GM12878 (cell line): ENCODE data around the gene RAB13. TPM values are rescaled to one million over a fixed set of nuclear protein-coding genes. Genes with fewer than 3 reads are reported as not detected.

Experiments
- ETV6 ChIP-seq, 2 experiments: fragments of 450-650 bp in 1 of 2; IDR thresholded peaks in 1 of 2; conservative IDR thresholded peaks in 1 of 2; 2 replicates each; pipeline ENCODE4 v1.6.1; 2014; ENCODE audit warnings: antibody characterized with exemption in 1 of 2, borderline replicate concordance in 1 of 2, low read depth in 1 of 2, mild to moderate bottlenecking in 1 of 2, moderate library complexity in 1 of 2
- EZH2 ChIP-seq: IDR thresholded peaks from 2 replicates; pipeline ENCODE4 v1.6.1; 2012; ENCODE audit warnings: low read depth, mild to moderate bottlenecking, control low read depth, inconsistent platforms, low read length, borderline replicate concordance; ENCODE audit not compliant: control insufficient read depth
- HDGF ChIP-seq: fragments of 450-650 bp; IDR thresholded peaks from 2 replicates; pipeline ENCODE4 v1.6.1; 2016; ENCODE audit warnings: antibody characterized with exemption
- IRF4 ChIP-seq: IDR thresholded peaks from 2 replicates; pipeline ENCODE4 v1.6.1; 2011; ENCODE audit warnings: low read depth, low read length
- JUND ChIP-seq: IDR thresholded peaks from 2 replicates; pipeline ENCODE4 v1.6.1; 2012; ENCODE audit warnings: low read depth, mild to moderate bottlenecking, low read length, improper control_type of control experiment, moderate library complexity
- MTA2 ChIP-seq: fragments of 450-650 bp; IDR thresholded peaks from 2 replicates; pipeline ENCODE4 v1.6.1; 2016; ENCODE audit warnings: low read depth, mild to moderate bottlenecking, moderate library complexity
- MYC ChIP-seq: IDR thresholded peaks from 2 replicates; pipeline ENCODE4 v1.6.1; 2011; ENCODE audit warnings: mild to moderate bottlenecking, low read length, moderate library complexity, inconsistent platforms; ENCODE audit not compliant: insufficient read depth, insufficient replicate concordance, insufficient read length, severe bottlenecking
- NR2F1 ChIP-seq: fragments of 450-650 bp; conservative IDR thresholded peaks from 2 replicates; pipeline ENCODE4 v1.6.1; 2017; ENCODE audit warnings: mild to moderate bottlenecking
- PML ChIP-seq: IDR thresholded peaks from 2 replicates; pipeline ENCODE4 v1.6.1; 2012; ENCODE audit warnings: low read length, inconsistent platforms
- POLR2AphosphoS5 ChIP-seq: IDR thresholded peaks from 2 replicates; pipeline ENCODE4 v1.6.1; 2011; ENCODE audit warnings: mild to moderate bottlenecking, low read length, inconsistent platforms
- SMAD5 ChIP-seq: IDR thresholded peaks from 2 replicates; pipeline ENCODE4 v1.6.1; 2016; ENCODE audit warnings: antibody characterized with exemption, low read depth
- SMARCA5 ChIP-seq: fragments of 450-650 bp; IDR thresholded peaks from 2 replicates; pipeline ENCODE4 v1.6.1; 2017; ENCODE audit warnings: mild to moderate bottlenecking
- SP1 ChIP-seq: IDR thresholded peaks from one replicate; pipeline ENCODE4 v1.6.1; 2011; ENCODE audit warnings: low read depth, low read length
- SPI1 ChIP-seq: IDR thresholded peaks from 2 replicates; pipeline ENCODE4 v1.6.1; 2011; ENCODE audit warnings: low read depth, mild to moderate bottlenecking, low read length, moderate library complexity, borderline replicate concordance; ENCODE audit not compliant: insufficient read depth
- STAT1 ChIP-seq: fragments of 450-650 bp; conservative IDR thresholded peaks from 2 replicates; pipeline ENCODE4 v1.6.1; 2014; ENCODE audit warnings: antibody characterized with exemption, mild to moderate bottlenecking
- SUPT20H ChIP-seq: IDR thresholded peaks from 2 replicates; pipeline ENCODE4 v1.6.1; 2011; ENCODE audit warnings: low read depth, mild to moderate bottlenecking, low read length, moderate library complexity, borderline replicate concordance; ENCODE audit not compliant: control insufficient read depth
- SUZ12 ChIP-seq: fragments of 200-600 bp; sonication (generic); IDR thresholded peaks from one replicate; pipeline ENCODE4 v1.6.1; 2018; ENCODE audit warnings: antibody characterized with exemption, mild to moderate bottlenecking; ENCODE audit not compliant: unreplicated experiment
- TAF1 ChIP-seq: IDR thresholded peaks from 2 replicates; pipeline ENCODE4 v1.6.1; 2011; ENCODE audit warnings: mild to moderate bottlenecking, low read depth, low read length, borderline replicate concordance
- WRNIP1 ChIP-seq: IDR thresholded peaks from 2 replicates; pipeline ENCODE4 v1.6.1; 2011; ENCODE audit warnings: low read depth, low read length, improper control_type of control experiment, borderline replicate concordance
- YY1 ChIP-seq: IDR thresholded peaks from 2 replicates; pipeline ENCODE4 v1.6.1; 2011; ENCODE audit warnings: low read depth, mild to moderate bottlenecking, low read length
- ZNF217 ChIP-seq: fragments of 450-650 bp; IDR thresholded peaks from 2 replicates; pipeline ENCODE4 v1.6.1; 2017; ENCODE audit warnings: antibody characterized with exemption, mild to moderate bottlenecking
- ZNF687 ChIP-seq: fragments of 450-650 bp; IDR thresholded peaks from 2 replicates; pipeline ENCODE4 v1.6.1; 2017; ENCODE audit warnings: mild to moderate bottlenecking, moderate library complexity
- polyA plus RNA-seq, 11 experiments: library from polyadenylated mRNA; depleted of rRNA in 4 of 11; unstranded in 6 of 11; stranded (reverse) in 5 of 11; fragments of >200 nt; fragmentation: Nextera tagmentation in 4 of 11; fragmentation: Illumina TruSeq in 1 of 11; extraction: Ambion mirVana in 4 of 11; extraction: Trizol in 1 of 11; gene quantifications; 1 replicate in 1 of 11; 2 replicates in 10 of 11; pipeline versions ENCODE4 v1.2.1 to v1.2.3, GENCODE V29; 2011 to 2016; ENCODE audit warnings: inconsistent platforms in 2 of 11, missing spikeins in 2 of 11, low read depth in 1 of 11
- total RNA-seq, 4 experiments: library from RNA; depleted of rRNA in 3 of 4; stranded (reverse); fragments of >200 nt in 3 of 4; fragmentation: Illumina TruSeq in 1 of 4; extraction: Trizol in 1 of 4; gene quantifications; 2 replicates each; pipeline versions ENCODE4 v1.2.1 to v1.2.3, GENCODE V29; 2013 to 2021
- TF ChIP-seq, protein P1 (sequence below): fragments of 450-650 bp; IDR thresholded peaks from 2 replicates; pipeline ENCODE4 v1.6.1; 2017; ENCODE audit warnings: mild to moderate bottlenecking
- TF ChIP-seq, protein P2 (sequence below): fragments of 450-650 bp; IDR thresholded peaks from 2 replicates; pipeline ENCODE4 v1.6.1; 2016; ENCODE audit warnings: mild to moderate bottlenecking

RAB13 gene
- total and polyA plus RNA-seq, 10 of the 15 experiments (the other 5 are each of a cell fraction or from before 2014, with no cell fraction given), result 0.75 to 30.7 (median 15.9) TPM

GRCh38 chr1:153945131-153945794 is 40.9 kb downstream of the RAB13 start (continued):
- no peak for TF ChIP-seq ZNF687
- no peak for TF ChIP-seq EZH2
- no peak for TF ChIP-seq ZNF217
- no peak for TF ChIP-seq STAT1
- no peak for TF ChIP-seq SP1
- peak; percentile 66; the same call in 1 of the 2 replicates for TF ChIP-seq HDGF
- peak; percentile 62; the same call in 1 of the 2 replicates for TF ChIP-seq PML
- no peak for TF ChIP-seq MYC
- peak; percentile 64; the same call in 1 of the 2 replicates for TF ChIP-seq SMARCA5
- TF ChIP-seq SPI1, result peak; percentile 75
- TF ChIP-seq JUND, result no peak
- TF ChIP-seq YY1, result peak; percentile 40; the same call in 1 of the 2 replicates
- TF ChIP-seq SMAD5, result 0 out of 2 replicates have a peak, but pooled peaks have one; percentile 49
- no peak for TF ChIP-seq POLR2AphosphoS5
- TF ChIP-seq TAF1, result 0 out of 2 replicates have a peak, but pooled peaks have one; percentile 28
- TF ChIP-seq WRNIP1, result 0 out of 2 replicates have a peak, but pooled peaks have one; percentile 54
- TF ChIP-seq SUPT20H, result no peak
- TF ChIP-seq, protein P1, sequence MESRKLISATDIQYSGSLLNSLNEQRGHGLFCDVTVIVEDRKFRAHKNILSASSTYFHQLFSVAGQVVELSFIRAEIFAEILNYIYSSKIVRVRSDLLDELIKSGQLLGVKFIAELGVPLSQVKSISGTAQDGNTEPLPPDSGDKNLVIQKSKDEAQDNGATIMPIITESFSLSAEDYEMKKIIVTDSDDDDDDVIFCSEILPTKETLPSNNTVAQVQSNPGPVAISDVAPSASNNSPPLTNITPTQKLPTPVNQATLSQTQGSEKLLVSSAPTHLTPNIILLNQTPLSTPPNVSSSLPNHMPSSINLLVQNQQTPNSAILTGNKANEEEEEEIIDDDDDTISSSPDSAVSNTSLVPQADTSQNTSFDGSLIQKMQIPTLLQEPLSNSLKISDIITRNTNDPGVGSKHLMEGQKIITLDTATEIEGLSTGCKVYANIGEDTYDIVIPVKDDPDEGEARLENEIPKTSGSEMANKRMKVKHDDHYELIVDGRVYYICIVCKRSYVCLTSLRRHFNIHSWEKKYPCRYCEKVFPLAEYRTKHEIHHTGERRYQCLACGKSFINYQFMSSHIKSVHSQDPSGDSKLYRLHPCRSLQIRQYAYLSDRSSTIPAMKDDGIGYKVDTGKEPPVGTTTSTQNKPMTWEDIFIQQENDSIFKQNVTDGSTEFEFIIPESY, result no peak
- no peak for TF ChIP-seq NR2F1
- TF ChIP-seq, protein P2, sequence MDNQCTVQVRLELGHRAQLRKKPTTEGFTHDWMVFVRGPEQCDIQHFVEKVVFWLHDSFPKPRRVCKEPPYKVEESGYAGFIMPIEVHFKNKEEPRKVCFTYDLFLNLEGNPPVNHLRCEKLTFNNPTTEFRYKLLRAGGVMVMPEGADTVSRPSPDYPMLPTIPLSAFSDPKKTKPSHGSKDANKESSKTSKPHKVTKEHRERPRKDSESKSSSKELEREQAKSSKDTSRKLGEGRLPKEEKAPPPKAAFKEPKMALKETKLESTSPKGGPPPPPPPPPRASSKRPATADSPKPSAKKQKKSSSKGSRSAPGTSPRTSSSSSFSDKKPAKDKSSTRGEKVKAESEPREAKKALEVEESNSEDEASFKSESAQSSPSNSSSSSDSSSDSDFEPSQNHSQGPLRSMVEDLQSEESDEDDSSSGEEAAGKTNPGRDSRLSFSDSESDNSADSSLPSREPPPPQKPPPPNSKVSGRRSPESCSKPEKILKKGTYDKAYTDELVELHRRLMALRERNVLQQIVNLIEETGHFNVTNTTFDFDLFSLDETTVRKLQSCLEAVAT, result peak; percentile 88
- no peak for TF ChIP-seq IRF4
- TF ChIP-seq SUZ12, result no peak
- TF ChIP-seq ETV6 (conservative IDR thresholded peaks at IDR 0.05 in 1 of 2, IDR thresholded peaks at IDR 0.05 in 1 of 2; ENCODE audit: borderline replicate concordance in 1 of 2, low read depth in 1 of 2), result peak in 1 of 2 experiments; percentile 88; a peak in 2 of 4 replicates
- peak; percentile 32; the same call in 1 of the 2 replicates for TF ChIP-seq MTA2
